ENCODE data around the gene ADORA2B.

The ADORA2B gene

DNA sequence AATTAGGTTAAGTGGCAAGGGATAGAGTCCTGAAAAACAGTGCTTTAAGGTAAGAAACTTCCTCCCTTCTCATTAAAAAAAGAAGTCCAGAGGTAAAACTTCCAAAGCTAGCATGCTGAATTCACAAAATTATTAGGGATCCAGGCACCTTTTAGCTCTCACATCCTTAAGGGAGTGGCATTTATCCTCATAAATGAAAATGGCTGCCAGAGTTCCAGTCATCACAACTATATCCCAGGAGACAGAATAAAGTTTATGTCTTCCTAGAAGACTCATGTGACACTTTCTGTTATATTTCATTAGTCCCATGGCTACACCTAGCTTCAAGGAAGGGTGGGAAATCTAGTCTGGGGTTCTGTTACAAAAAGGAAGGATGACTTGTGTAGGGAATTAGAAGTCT lies 23.3 kb upstream of the ADORA2B start:
- TF ChIP-seq, protein P1, sequence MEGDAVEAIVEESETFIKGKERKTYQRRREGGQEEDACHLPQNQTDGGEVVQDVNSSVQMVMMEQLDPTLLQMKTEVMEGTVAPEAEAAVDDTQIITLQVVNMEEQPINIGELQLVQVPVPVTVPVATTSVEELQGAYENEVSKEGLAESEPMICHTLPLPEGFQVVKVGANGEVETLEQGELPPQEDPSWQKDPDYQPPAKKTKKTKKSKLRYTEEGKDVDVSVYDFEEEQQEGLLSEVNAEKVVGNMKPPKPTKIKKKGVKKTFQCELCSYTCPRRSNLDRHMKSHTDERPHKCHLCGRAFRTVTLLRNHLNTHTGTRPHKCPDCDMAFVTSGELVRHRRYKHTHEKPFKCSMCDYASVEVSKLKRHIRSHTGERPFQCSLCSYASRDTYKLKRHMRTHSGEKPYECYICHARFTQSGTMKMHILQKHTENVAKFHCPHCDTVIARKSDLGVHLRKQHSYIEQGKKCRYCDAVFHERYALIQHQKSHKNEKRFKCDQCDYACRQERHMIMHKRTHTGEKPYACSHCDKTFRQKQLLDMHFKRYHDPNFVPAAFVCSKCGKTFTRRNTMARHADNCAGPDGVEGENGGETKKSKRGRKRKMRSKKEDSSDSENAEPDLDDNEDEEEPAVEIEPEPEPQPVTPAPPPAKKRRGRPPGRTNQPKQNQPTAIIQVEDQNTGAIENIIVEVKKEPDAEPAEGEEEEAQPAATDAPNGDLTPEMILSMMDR (IDR thresholded peaks at IDR 0.05; ENCODE audit: control insufficient read depth, insufficient read depth, low read depth, low read length, missing control alignments): no peak
- DNase-seq (ENCODE audit: low read depth): no peak
- H3K4me3 ChIP-seq (ENCODE audit: control insufficient read depth, low read depth, low read length): no peak overlapping the region

DNA sequence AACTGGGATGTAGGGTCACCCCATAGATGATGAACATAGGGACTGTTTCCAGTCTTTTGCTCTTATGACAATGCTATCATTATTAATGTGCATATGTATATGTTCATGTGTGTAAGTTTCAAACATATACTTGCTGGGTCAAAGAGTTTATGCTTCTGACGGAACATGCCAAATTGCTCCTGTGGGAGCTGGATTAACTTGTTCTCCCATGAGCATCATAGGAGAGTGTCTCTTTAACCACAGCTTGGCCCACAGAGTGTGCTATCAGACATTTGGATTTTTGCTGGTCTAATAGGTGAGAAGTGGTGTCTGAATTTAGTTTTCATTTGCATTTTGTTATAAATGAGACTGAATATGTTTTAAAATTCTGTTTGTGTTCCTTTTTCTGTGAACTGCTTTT lies 22.3 kb upstream of the ADORA2B start:
- TF ChIP-seq, protein P1 (IDR thresholded peaks at IDR 0.05; ENCODE audit: control insufficient read depth, insufficient read depth, low read depth, low read length, missing control alignments): no peak

DNA sequence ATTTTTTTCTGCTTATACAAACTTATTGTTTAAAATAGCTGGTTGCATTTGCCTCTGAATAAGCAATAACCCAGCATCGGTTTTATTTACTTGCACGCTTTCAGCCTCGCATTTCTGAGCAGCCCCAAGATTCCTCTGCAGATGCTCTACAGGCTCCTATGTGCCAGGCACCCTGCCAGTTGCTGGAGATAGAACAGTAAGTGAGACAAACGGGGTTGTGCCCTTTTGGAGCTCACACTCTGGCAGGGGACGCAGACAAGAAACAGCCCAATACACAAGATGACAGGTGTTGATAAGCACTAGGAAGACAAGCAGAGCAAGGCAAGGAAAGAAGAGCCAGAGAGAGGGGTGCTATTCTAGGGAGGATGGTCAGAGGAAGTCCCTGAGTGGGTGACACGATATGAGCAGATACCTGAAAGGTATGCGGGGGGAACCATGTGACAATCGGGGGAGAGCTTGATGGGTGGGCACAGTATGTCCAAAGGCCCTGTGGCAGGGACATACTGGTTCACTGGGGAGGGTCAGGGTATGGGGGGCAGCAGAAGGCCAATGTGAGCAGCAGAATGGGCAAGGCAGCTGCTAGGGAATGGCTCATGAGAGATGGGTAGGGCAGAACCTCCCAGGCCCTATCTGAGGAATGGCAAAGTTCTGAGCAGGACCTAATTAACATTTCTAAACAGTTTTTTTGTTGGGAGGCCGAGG lies 18.7 kb upstream of the ADORA2B start:
- H3K4me3 ChIP-seq (ENCODE audit: control insufficient read depth, low read depth, low read length): no peak overlapping the region
- DNase-seq (ENCODE audit: low read depth): no peak
- TF ChIP-seq, protein P1 (IDR thresholded peaks at IDR 0.05; ENCODE audit: control insufficient read depth, insufficient read depth, low read depth, low read length, missing control alignments): no peak

More for the DNA sequence above, 22.3 kb upstream of the ADORA2B start:
- H3K4me3 ChIP-seq (ENCODE audit: control insufficient read depth, low read depth, low read length): no peak overlapping the region
- no peak for DNase-seq (ENCODE audit: low read depth)

GRCh38 chr17:15928286-15928785 lies 16.6 kb upstream of the ADORA2B start:
- H3K4me3 ChIP-seq (ENCODE audit: control insufficient read depth, low read depth, low read length): no peak overlapping the region
- no peak for DNase-seq (ENCODE audit: low read depth)
- TF ChIP-seq, protein P1 (IDR thresholded peaks at IDR 0.05; ENCODE audit: control insufficient read depth, insufficient read depth, low read depth, low read length, missing control alignments): no peak

DNA sequence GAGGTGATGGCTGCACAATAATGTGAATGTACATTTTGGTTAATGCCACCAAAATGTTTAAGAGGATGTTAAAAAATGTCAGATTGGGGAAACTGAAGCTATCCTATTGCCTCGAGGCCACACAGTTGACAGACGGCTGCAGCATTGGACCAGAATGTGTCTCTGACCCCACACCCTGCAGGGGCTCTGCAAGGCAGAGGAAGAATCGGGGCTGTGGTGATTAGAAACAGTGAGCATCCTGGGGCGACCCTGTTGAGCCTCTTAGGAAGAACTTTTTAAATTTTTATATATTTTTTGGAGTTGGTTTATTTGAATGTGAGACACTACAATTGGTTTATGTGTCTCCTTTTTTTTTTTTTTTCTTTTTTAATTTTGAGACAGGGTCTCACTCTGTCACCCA lies 15.0 kb upstream of the ADORA2B start:
- no peak for DNase-seq (ENCODE audit: low read depth)
- TF ChIP-seq, protein P1 (IDR thresholded peaks at IDR 0.05; ENCODE audit: control insufficient read depth, insufficient read depth, low read depth, low read length, missing control alignments): no peak
- no peak overlapping the region for H3K4me3 ChIP-seq (ENCODE audit: control insufficient read depth, low read depth, low read length)

DNA sequence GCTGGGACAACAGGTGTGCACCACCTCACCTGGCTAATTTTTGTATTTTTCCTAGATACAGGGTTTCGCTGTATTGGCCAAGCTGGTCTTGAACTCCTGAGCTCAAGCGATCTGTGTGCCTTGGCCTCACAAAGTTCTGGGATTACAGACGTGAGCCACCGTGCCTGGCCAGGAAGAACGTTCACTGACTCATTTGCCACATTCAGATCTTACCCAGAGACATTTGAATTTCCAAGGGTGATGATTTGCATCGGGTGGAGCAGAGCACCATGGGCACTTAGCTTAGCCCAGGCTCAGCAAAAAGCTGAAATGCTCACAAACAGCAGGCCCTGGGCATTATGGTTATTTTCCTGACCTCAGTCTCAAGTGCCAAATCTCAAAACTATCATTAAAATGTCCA lies 14.5 kb upstream of the ADORA2B start:
- no peak overlapping the region for H3K4me3 ChIP-seq (ENCODE audit: control insufficient read depth, low read depth, low read length)
- no peak for DNase-seq (ENCODE audit: low read depth)
- TF ChIP-seq, protein P1 (IDR thresholded peaks at IDR 0.05; ENCODE audit: control insufficient read depth, insufficient read depth, low read depth, low read length, missing control alignments): no peak

All from AG09309 (cell line).